ENCODE measurements around the gene CDC42BPB. TPM values are rescaled to one million over a fixed set of nuclear protein-coding genes. Genes with fewer than 3 reads are reported as not detected.

Gene CDC42BPB
- total RNA-seq, 4 donors from 2014 or later, result 30.0 to 64.3 (median 32.6) TPM

DNA sequence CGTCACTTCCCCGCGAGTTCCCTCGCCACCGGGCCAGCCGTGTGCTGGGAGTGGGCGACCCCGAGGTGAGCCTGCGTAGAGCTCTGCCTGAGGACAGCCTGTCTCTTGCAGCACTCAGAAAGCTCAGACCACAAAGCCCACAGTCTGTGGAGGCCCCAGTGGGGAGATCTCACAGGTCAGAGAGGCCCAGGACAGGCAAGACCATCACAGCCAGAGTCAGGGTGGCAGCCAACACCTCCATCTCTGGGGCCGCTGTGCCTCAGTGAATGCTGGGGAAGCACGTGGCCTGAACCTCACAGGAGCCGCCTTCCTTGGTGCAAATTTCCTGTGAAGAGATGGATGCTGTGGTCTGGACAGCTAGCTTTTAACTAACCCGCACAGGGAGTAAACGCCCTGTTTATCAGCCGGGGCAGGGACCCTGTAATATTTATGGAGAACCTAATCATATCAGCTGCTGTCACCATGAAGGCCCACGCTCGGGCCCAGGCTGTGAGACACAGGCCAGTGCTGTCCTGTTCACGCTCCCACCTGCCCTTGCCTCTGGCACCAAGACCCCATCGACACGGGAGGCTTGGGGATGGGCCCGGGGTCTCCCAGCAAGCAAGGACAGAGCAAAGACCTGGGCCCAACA is 56.9 kb downstream of the CDC42BPB start:
- no peaks in the 10 kb centered on the region for H3K4me1 ChIP-seq
- in situ Hi-C loops (cut with MboI; ENCODE audit: low sequenced_read_pairs in 4 of 4) (no loop called here), intact Hi-C loops (cut with DNase I; ENCODE audit: low total_unique reads) (no loop called here)
- peaks cover 0 to 57% of the 10 kb centered on the region in 2 donors for H3K36me3 ChIP-seq
- no peak for TF ChIP-seq POLR2A (IDR thresholded peaks at IDR 0.05)
- TF ChIP-seq, protein P1, sequence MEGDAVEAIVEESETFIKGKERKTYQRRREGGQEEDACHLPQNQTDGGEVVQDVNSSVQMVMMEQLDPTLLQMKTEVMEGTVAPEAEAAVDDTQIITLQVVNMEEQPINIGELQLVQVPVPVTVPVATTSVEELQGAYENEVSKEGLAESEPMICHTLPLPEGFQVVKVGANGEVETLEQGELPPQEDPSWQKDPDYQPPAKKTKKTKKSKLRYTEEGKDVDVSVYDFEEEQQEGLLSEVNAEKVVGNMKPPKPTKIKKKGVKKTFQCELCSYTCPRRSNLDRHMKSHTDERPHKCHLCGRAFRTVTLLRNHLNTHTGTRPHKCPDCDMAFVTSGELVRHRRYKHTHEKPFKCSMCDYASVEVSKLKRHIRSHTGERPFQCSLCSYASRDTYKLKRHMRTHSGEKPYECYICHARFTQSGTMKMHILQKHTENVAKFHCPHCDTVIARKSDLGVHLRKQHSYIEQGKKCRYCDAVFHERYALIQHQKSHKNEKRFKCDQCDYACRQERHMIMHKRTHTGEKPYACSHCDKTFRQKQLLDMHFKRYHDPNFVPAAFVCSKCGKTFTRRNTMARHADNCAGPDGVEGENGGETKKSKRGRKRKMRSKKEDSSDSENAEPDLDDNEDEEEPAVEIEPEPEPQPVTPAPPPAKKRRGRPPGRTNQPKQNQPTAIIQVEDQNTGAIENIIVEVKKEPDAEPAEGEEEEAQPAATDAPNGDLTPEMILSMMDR (IDR thresholded peaks at IDR 0.05 in 4 of 5, conservative IDR thresholded peaks at IDR 0.05 in 1 of 5), result no peak
- no peaks in the 10 kb centered on the region for H3K9me3 ChIP-seq
- DNase-seq (no peak), ATAC-seq (no peak)
- H3K4me3 ChIP-seq, result no peak overlapping the region
- no peak overlapping the region for H3K27ac ChIP-seq
- no peaks in the 10 kb centered on the region for H3K27me3 ChIP-seq

DNA sequence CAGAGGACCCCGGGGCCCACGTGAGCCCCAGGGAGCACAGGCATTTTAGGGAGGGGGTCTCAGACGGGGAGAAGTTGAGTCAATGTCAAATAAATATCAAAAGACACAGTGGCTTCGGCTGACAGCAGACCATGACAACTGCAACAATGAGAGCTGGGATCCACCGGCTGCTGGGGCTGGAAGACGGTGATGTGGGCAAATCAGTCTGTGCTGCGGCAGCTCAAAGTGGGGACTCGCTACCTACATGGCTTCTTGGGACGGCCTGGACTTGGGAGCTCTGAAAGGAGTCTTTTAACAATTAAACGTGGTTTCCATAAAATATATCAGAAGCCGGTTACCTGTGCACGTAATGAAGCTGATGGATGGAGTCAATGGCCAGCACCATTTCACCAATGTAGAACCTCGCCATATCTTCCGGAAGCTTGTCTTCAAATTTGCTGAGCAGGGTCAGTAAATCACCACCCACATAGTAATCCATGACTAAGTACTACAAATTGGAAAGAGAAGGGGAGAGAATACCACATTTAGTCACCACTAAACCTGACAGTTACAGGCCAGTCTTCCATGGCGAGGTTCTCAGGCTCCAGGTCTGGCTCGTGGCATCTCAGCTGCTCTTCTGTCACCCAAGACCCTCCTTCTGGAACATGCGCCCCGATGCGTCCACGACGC is 58.0 kb downstream of the CDC42BPB start:
- ATAC-seq, result no peak
- intact Hi-C loops (cut with DNase I; ENCODE audit: low total_unique reads) (no loop called here), in situ Hi-C loops (cut with MboI; ENCODE audit: low sequenced_read_pairs in 4 of 4) (no loop called here)
- H3K27ac ChIP-seq, result no peak overlapping the region
- peaks cover 0 to 57% of the 10 kb centered on the region in 2 donors for H3K36me3 ChIP-seq
- H3K9me3 ChIP-seq, result no peaks in the 10 kb centered on the region
- H3K27me3 ChIP-seq, result no peaks in the 10 kb centered on the region
- DNase-seq, result no peak
- no peak overlapping the region for H3K4me3 ChIP-seq
- no peaks in the 10 kb centered on the region for H3K4me1 ChIP-seq
- TF ChIP-seq POLR2A (IDR thresholded peaks at IDR 0.05), result no peak
- TF ChIP-seq, protein P1 (IDR thresholded peaks at IDR 0.05 in 4 of 5, conservative IDR thresholded peaks at IDR 0.05 in 1 of 5), result no peak

- Histone ChIP-seq H3K4me3 (no peak overlapping the region), H3K9me3 (no peaks in the 10 kb centered on the region), H3K27ac (no peak overlapping the region), H3K27me3 (no peaks in the 10 kb centered on the region), H3K4me1 (no peaks in the 10 kb centered on the region), H3K36me3 (peaks cover 0 to 60% of the 10 kb centered on the region in 2 donors)
- in situ Hi-C loops (cut with MboI; ENCODE audit: low sequenced_read_pairs in 4 of 4) (no loop called here), intact Hi-C loops (cut with DNase I; ENCODE audit: low total_unique reads) (no loop called here)
- DNase-seq, result no peak
- TF ChIP-seq, protein P1 (IDR thresholded peaks at IDR 0.05 in 4 of 5, conservative IDR thresholded peaks at IDR 0.05 in 1 of 5), result no peak
- no peak for TF ChIP-seq POLR2A (IDR thresholded peaks at IDR 0.05)
- no peak for ATAC-seq
Measured at GRCh38 chr14:102998393-102998792, 59.0 kb downstream of the CDC42BPB start.

DNA sequence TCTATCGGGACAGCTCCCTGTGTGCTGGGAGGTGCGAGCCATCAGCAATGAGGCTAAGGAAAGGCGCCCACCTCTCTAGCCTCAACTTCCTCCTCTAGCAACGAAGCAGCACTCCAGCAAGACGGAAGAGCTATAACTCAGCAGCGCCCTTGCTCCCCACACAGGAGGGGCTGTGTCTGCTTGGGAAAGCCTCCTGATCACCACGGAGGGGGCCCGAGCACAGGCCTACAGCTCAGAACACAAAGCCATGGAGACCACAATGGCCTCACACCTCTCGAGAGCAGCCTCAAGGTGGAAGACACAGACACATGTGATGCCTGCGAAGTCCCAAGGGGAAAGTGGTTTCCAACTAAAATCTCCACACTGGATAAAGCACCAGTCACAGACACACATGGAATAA is 60.4 kb downstream of the CDC42BPB start:
- Histone ChIP-seq H3K4me3 (no peak overlapping the region), H3K4me1 (no peaks in the 10 kb centered on the region), H3K27me3 (no peaks in the 10 kb centered on the region), H3K9me3 (no peaks in the 10 kb centered on the region), H3K36me3 (peaks cover 0 to 50% of the 10 kb centered on the region in 2 donors), H3K27ac (no peak overlapping the region)
- ATAC-seq, result no peak
- in situ Hi-C loops (cut with MboI; ENCODE audit: low sequenced_read_pairs in 4 of 4), result no loop called here
- TF ChIP-seq, protein P1 (IDR thresholded peaks at IDR 0.05 in 4 of 5, conservative IDR thresholded peaks at IDR 0.05 in 1 of 5), result no peak
- no peak for TF ChIP-seq POLR2A (IDR thresholded peaks at IDR 0.05)
- DNase-seq, result no peak
- intact Hi-C loops (cut with DNase I; ENCODE audit: low total_unique reads), result no loop called here

All from gastrocnemius medialis (tissue), 4 donors.